ENCODE results near the gene UNC13C. TPM values are rescaled to one million over a fixed set of nuclear protein-coding genes. Genes with fewer than 3 reads are reported as not detected.
"Not testable (repeated sequence)": the region's sequence is repeated elsewhere in the genome, so short reads cannot be mapped to it uniquely, and the experiment has no call there.

UNC13C gene
- 0.14 and 0.21 TPM in 2 replicates for total RNA-seq

GRCh38 chr15:53978253-53978906 lies at the start of gene UNC13C:
Gene UNC13C, plus strand, starts transcription at chr15:53978441. Its CDS starts 34,463 bp downstream, at chr15:54012904.
- no peaks in the 10 kb centered on the region for H3K36me3 ChIP-seq (ENCODE audit: control insufficient read depth, insufficient read depth, low read length)
- peak within 1 kb of the TSS; percentile 36 for H3K4me3 ChIP-seq (ENCODE audit: low read depth, low read length)
- TF ChIP-seq CTCF (IDR thresholded peaks at IDR 0.05; ENCODE audit: insufficient read depth, low read length, poor library complexity, severe bottlenecking) = no peak
- no peaks in the 10 kb centered on the region for H3K27me3 ChIP-seq (ENCODE audit: control insufficient read depth, insufficient read depth, low read length)
- no peak for DNase-seq (ENCODE audit: low read depth)

- Histone ChIP-seq H3K4me3 (ENCODE audit: low read depth, low read length) (no peak overlapping the region), H3K36me3 (ENCODE audit: control insufficient read depth, insufficient read depth, low read length) (no peaks in the 10 kb centered on the region), H3K27me3 (ENCODE audit: control insufficient read depth, insufficient read depth, low read length) (no peaks in the 10 kb centered on the region)
- no peak for DNase-seq (ENCODE audit: low read depth)
- TF ChIP-seq CTCF (IDR thresholded peaks at IDR 0.05; ENCODE audit: insufficient read depth, low read length, poor library complexity, severe bottlenecking) = no peak
Measured at GRCh38 chr15:53936137-53936536, 42.1 kb upstream of the UNC13C start.

DNA sequence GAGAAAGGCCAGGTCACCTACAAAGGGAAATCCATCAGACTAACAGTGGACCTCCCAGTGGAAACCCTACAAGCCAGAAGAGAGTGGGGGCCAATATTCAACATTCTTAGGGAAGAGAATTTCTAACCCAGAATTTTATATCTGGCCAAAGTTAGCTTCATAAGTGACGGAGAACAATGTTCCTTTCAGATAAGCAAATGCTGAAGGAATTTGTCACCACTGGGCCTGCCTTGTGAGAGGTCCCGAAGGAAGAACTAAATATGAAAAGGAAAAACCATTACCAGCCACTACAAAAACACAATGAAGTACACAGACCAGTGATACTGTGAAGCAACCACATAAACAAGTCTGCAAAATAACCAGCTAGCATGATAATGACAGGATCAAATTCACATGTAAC lies 40.6 kb upstream of the UNC13C start:
- not testable (repeated sequence) for DNase-seq (ENCODE audit: low read depth); H3K4me3 ChIP-seq (ENCODE audit: low read depth, low read length); H3K27me3 ChIP-seq (ENCODE audit: control insufficient read depth, insufficient read depth, low read length); H3K36me3 ChIP-seq (ENCODE audit: control insufficient read depth, insufficient read depth, low read length)

DNA sequence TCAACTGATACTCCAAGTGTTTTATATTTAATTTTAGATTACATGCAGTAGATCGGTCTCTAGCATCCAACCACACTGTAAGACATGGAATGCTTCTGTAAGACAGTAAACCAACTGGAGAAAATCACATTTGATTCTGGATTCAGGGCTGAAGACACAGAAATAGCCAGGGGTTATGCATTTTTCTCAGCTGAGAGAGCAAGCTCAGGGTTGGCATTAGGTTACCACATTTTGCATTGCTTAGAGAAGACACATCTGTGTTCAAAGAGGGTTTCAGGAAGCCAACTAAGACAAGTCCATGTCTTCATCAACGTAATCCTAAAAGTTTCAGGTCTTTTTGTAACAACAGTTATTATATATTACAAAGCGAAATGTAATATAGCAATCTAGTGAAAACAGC lies 27.7 kb upstream of the UNC13C start:
- Histone ChIP-seq H3K4me3 (ENCODE audit: low read depth, low read length) (no peak overlapping the region), H3K36me3 (ENCODE audit: control insufficient read depth, insufficient read depth, low read length) (no peaks in the 10 kb centered on the region), H3K27me3 (ENCODE audit: control insufficient read depth, insufficient read depth, low read length) (no peaks in the 10 kb centered on the region)
- no peak for DNase-seq (ENCODE audit: low read depth)
- TF ChIP-seq CTCF (IDR thresholded peaks at IDR 0.05; ENCODE audit: insufficient read depth, low read length, poor library complexity, severe bottlenecking) = no peak

GRCh38 chr15:53955396-53955795 lies 22.8 kb upstream of the UNC13C start:
- no peaks in the 10 kb centered on the region for H3K27me3 ChIP-seq (ENCODE audit: control insufficient read depth, insufficient read depth, low read length)

More at GRCh38 chr15:53955396-53955795, 22.8 kb upstream of the UNC13C start:
- Histone ChIP-seq H3K4me3 (ENCODE audit: low read depth, low read length) (no peak overlapping the region), H3K36me3 (ENCODE audit: control insufficient read depth, insufficient read depth, low read length) (no peaks in the 10 kb centered on the region)
- no peak for TF ChIP-seq CTCF (IDR thresholded peaks at IDR 0.05; ENCODE audit: insufficient read depth, low read length, poor library complexity, severe bottlenecking)
- no peak for DNase-seq (ENCODE audit: low read depth)
